ENCODE data around the gene CHRDL1. TPM values are rescaled to one million over a fixed set of nuclear protein-coding genes. Genes with fewer than 3 reads are reported as not detected.

CHRDL1 gene
- total RNA-seq, 4 donors from 2014 or later, result 23.6 to 140 (median 62.7) TPM

GRCh38 chrX:110755611-110756010, 40.0 kb downstream of the CHRDL1 start:
- Histone ChIP-seq H3K27ac (no peak overlapping the region), H3K4me3 (replicated peaks in 1 of 3) (no peak overlapping the region), H3K9me3 (no peaks in the 10 kb centered on the region), H3K36me3 (no peaks in the 10 kb centered on the region), H3K4me1 (no peaks in the 10 kb centered on the region), H3K27me3 (no peaks in the 10 kb centered on the region)
- DNase-seq, result no peak
- TF ChIP-seq CTCF (IDR thresholded peaks at IDR 0.05), result no peak
- TF ChIP-seq POLR2A (IDR thresholded peaks at IDR 0.05), result no peak
- intact Hi-C loops (cut with DNase I), result no loop called here
- 91 to 93% methylated on average over 3 of the region's 3 CpGs for WGBS, 2 donors

- WGBS, 2 donors, result 78 to 82% methylated on average over 3 of the region's 3 CpGs
- Histone ChIP-seq H3K4me3 (replicated peaks in 1 of 3) (no peak overlapping the region), H3K27ac (no peak overlapping the region), H3K4me1 (no peaks in the 10 kb centered on the region), H3K27me3 (no peaks in the 10 kb centered on the region), H3K36me3 (no peaks in the 10 kb centered on the region), H3K9me3 (no peaks in the 10 kb centered on the region)
- intact Hi-C loops (cut with DNase I), result no loop called here
- DNase-seq, result no peak
- TF ChIP-seq CTCF (IDR thresholded peaks at IDR 0.05) (no peak), POLR2A (IDR thresholded peaks at IDR 0.05) (no peak)
Measured at GRCh38 chrX:110755061-110755460, 40.6 kb downstream of the CHRDL1 start.

- no peak overlapping the region for H3K27ac ChIP-seq
- WGBS, 2 donors, result 59 to 71% methylated on average over 6 to 7 of the region's 7 CpGs
Measured at GRCh38 chrX:110750526-110751189, 45.0 kb downstream of the CHRDL1 start.

GRCh38 chrX:110748256-110748806, 47.3 kb downstream of the CHRDL1 start:
- DNase-seq, result no peak
- 81 to 85% methylated on average over 3 of the region's 3 CpGs for WGBS, 2 donors
- no peak overlapping the region for H3K4me3 ChIP-seq (replicated peaks in 1 of 3)
- H3K27me3 ChIP-seq, result no peaks in the 10 kb centered on the region
- no peaks in the 10 kb centered on the region for H3K4me1 ChIP-seq
- no peak overlapping the region for H3K27ac ChIP-seq
- H3K36me3 ChIP-seq, result no peaks in the 10 kb centered on the region
- intact Hi-C loops (cut with DNase I), result no loop called here
- H3K9me3 ChIP-seq, result no peaks in the 10 kb centered on the region
- TF ChIP-seq CTCF (IDR thresholded peaks at IDR 0.05), result no peak
- TF ChIP-seq POLR2A (IDR thresholded peaks at IDR 0.05), result no peak

More at GRCh38 chrX:110750526-110751189, 45.0 kb downstream of the CHRDL1 start:
- no peak for DNase-seq
- no peaks in the 10 kb centered on the region for H3K27me3 ChIP-seq
- no peaks in the 10 kb centered on the region for H3K4me1 ChIP-seq
- TF ChIP-seq CTCF (IDR thresholded peaks at IDR 0.05) (no peak), POLR2A (IDR thresholded peaks at IDR 0.05) (no peak)
- intact Hi-C loops (cut with DNase I), result no loop called here
- H3K36me3 ChIP-seq, result no peaks in the 10 kb centered on the region
- H3K9me3 ChIP-seq, result no peaks in the 10 kb centered on the region
- H3K4me3 ChIP-seq (replicated peaks in 1 of 3), result no peak overlapping the region

GRCh38 chrX:110746014-110746413, 49.6 kb downstream of the CHRDL1 start:
- H3K27me3 ChIP-seq, result no peaks in the 10 kb centered on the region
- 47 to 75% methylated on average over 4 of the region's 4 CpGs for WGBS, 2 donors
- no peaks in the 10 kb centered on the region for H3K36me3 ChIP-seq
- no peak for TF ChIP-seq POLR2A (IDR thresholded peaks at IDR 0.05)
- no peak for TF ChIP-seq CTCF (IDR thresholded peaks at IDR 0.05)
- H3K9me3 ChIP-seq, result no peaks in the 10 kb centered on the region
- H3K27ac ChIP-seq, result no peak overlapping the region
- no peaks in the 10 kb centered on the region for H3K4me1 ChIP-seq
- intact Hi-C loops (cut with DNase I), result no loop called here
- DNase-seq, result no peak
- H3K4me3 ChIP-seq (replicated peaks in 1 of 3), result no peak overlapping the region

Measured in thyroid gland (tissue), 4 donors.